GM12891 (cell line): Measurements from ENCODE around the gene OAS2.

Experiments used
- PAX5 ChIP-seq: IDR thresholded peaks from 2 replicates; pipeline ENCODE4 v1.6.1; 2011; ENCODE audit warnings: low read length, moderate library complexity, mild to moderate bottlenecking; ENCODE audit not compliant: insufficient read depth, severe bottlenecking
- POLR2AphosphoS5 ChIP-seq: IDR thresholded peaks from 2 replicates; pipeline ENCODE4 v1.6.1; 2011; ENCODE audit warnings: low read depth, low read length, control low read depth

DNA sequence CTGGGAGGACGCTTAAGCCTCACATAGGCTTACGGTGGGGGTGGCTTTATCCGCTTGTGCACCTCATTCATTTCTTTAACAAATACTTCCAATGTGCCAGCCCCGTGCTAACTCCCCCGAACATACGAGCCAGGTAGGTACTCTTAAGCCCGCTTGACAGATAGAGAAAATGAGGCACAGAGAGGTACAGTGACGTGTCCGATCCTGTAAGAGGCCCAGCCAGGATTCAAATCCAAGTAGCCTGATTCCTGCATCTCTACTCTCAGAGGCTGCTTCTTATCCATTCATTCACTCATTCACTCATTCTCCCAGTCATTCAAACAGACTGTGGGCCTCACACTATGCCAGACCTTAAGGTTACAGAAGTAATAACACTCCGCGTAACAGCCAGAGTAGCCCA is 39.6 kb upstream of the OAS2 start:
- no peak for TF ChIP-seq POLR2AphosphoS5
- no peak for TF ChIP-seq PAX5
